ENCODE measurements around the gene CAMTA1. TPM values are rescaled to one million over a fixed set of nuclear protein-coding genes. Genes with fewer than 3 reads are reported as not detected.

Gene CAMTA1
- total RNA-seq, 4 donors from 2014 or later: 86.3 to 170 (median 132) TPM

GRCh38 chr1:7487766-7488474 is 702.7 kb downstream of the CAMTA1 start:
- no peak overlapping the region for H3K4me3 ChIP-seq
- H3K9me3 ChIP-seq: no peaks in the 10 kb centered on the region
- peaks cover 0 to 22% (median 14%) of the 10 kb centered on the region in 3 donors for H3K4me1 ChIP-seq
- ATAC-seq: no peak
- TF ChIP-seq POLR2A (IDR thresholded peaks at IDR 0.05): no peak
- no peak for TF ChIP-seq POLR2AphosphoS5 (IDR thresholded peaks at IDR 0.05)
- no peak for TF ChIP-seq EP300 (IDR thresholded peaks at IDR 0.05)
- TF ChIP-seq, protein P1, sequence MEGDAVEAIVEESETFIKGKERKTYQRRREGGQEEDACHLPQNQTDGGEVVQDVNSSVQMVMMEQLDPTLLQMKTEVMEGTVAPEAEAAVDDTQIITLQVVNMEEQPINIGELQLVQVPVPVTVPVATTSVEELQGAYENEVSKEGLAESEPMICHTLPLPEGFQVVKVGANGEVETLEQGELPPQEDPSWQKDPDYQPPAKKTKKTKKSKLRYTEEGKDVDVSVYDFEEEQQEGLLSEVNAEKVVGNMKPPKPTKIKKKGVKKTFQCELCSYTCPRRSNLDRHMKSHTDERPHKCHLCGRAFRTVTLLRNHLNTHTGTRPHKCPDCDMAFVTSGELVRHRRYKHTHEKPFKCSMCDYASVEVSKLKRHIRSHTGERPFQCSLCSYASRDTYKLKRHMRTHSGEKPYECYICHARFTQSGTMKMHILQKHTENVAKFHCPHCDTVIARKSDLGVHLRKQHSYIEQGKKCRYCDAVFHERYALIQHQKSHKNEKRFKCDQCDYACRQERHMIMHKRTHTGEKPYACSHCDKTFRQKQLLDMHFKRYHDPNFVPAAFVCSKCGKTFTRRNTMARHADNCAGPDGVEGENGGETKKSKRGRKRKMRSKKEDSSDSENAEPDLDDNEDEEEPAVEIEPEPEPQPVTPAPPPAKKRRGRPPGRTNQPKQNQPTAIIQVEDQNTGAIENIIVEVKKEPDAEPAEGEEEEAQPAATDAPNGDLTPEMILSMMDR (IDR thresholded peaks at IDR 0.05): no peak
- no peaks in the 10 kb centered on the region for H3K27me3 ChIP-seq
- 64 to 81% methylated on average over 4 to 6 of the region's 8 CpGs for WGBS, 2 donors (ENCODE audit: low coverage in 1 of 2)
- H3K36me3 ChIP-seq: no peaks in the 10 kb centered on the region
- H3K27ac ChIP-seq: no peak overlapping the region

DNA sequence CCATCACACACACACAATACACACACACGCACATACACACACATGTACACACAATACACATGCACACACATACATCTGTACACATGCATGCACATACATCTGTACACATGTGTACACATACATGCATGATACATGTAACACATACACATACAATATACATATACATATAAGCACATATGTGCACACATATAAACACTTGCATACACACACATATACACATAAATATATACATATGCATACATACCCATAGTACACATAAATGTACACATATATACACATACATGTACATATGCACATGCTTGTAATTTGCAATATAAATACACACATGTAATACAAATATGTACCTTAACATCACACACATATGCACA is 703.2 kb downstream of the CAMTA1 start:
- no peaks in the 10 kb centered on the region for H3K9me3 ChIP-seq
- H3K27ac ChIP-seq: no peak overlapping the region
- H3K27me3 ChIP-seq: no peaks in the 10 kb centered on the region
- H3K4me1 ChIP-seq: peaks cover 0 to 22% (median 14%) of the 10 kb centered on the region in 3 donors
- ATAC-seq: no peak
- no peak overlapping the region for H3K4me3 ChIP-seq
- WGBS, 2 donors (ENCODE audit: low coverage in 1 of 2): 100% methylated on average over 1 of the region's 1 CpG
- H3K36me3 ChIP-seq: no peaks in the 10 kb centered on the region
- TF ChIP-seq, protein P1 (IDR thresholded peaks at IDR 0.05): no peak
- TF ChIP-seq EP300 (IDR thresholded peaks at IDR 0.05) (no peak), POLR2AphosphoS5 (IDR thresholded peaks at IDR 0.05) (no peak), POLR2A (IDR thresholded peaks at IDR 0.05) (no peak)

GRCh38 chr1:7489586-7489985 is 704.3 kb downstream of the CAMTA1 start:
- no peak for ATAC-seq
- Histone ChIP-seq H3K27me3 (no peaks in the 10 kb centered on the region), H3K9me3 (no peaks in the 10 kb centered on the region), H3K4me3 (no peak overlapping the region), H3K27ac (no peak overlapping the region), H3K4me1 (peaks cover 0 to 22% (median 14%) of the 10 kb centered on the region in 3 donors), H3K36me3 (no peaks in the 10 kb centered on the region)
- TF ChIP-seq, protein P1 (IDR thresholded peaks at IDR 0.05): no peak
- TF ChIP-seq POLR2A (IDR thresholded peaks at IDR 0.05) (no peak), EP300 (IDR thresholded peaks at IDR 0.05) (no peak), POLR2AphosphoS5 (IDR thresholded peaks at IDR 0.05) (no peak)
- 92% methylated on average over 2 of the region's 13 CpGs; no CpG with 5 or more reads in 1 of the 2 donors for WGBS, 2 donors (ENCODE audit: low coverage in 1 of 2)

DNA sequence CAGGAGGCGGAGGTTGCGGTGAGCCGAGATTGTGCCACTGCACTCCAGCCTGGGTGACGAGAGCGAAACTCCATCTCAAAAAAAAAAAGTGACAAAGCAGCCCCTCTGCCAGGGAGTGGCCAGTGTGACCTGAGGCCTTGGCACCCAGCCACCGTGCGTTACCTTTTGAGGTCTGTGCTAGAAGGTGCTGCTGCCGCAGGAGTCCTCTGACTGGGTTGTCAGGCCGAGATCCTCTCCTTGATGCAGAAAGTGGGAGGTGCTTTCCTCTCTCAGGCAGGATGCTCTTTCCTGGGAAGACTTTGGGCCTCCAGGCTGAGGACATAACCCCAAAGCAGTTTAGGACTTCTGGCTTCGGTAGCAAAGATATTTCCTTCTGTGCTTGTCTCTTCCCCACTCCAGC is 705.3 kb downstream of the CAMTA1 start:
- no peaks in the 10 kb centered on the region for H3K27me3 ChIP-seq
- no peak for TF ChIP-seq POLR2A (IDR thresholded peaks at IDR 0.05)
- no peak for TF ChIP-seq EP300 (IDR thresholded peaks at IDR 0.05)
- TF ChIP-seq POLR2AphosphoS5 (IDR thresholded peaks at IDR 0.05): no peak
- TF ChIP-seq, protein P1 (IDR thresholded peaks at IDR 0.05): no peak
- 79 to 82% methylated on average over 1 to 8 of the region's 10 CpGs for WGBS, 2 donors (ENCODE audit: low coverage in 1 of 2)
- ATAC-seq: no peak
- H3K4me3 ChIP-seq: no peak overlapping the region
- H3K4me1 ChIP-seq: peaks cover 0 to 22% (median 14%) of the 10 kb centered on the region in 3 donors
- peak overlapping the region in 3 of 4 donors; percentile 53 to 62 (median 60) for H3K27ac ChIP-seq
- H3K36me3 ChIP-seq: no peaks in the 10 kb centered on the region
- H3K9me3 ChIP-seq: no peaks in the 10 kb centered on the region
